PFSK-1 (cell line): ENCODE results near the gene COQ7.

ENCODE experiments used
- FOXP2 ChIP-seq: optimal IDR thresholded peaks from 2 replicates; pipeline ENCODE3; 2011; ENCODE audit warnings: borderline replicate concordance, control low read depth, inconsistent platforms; ENCODE audit not compliant: insufficient read depth; ENCODE audit errors: extremely low read length, extremely low read depth
- POLR2AphosphoS5 ChIP-seq: IDR thresholded peaks from 2 replicates; pipeline ENCODE4 v1.6.1; 2012; ENCODE audit warnings: low read depth, mild to moderate bottlenecking, control low read depth, low read length, moderate library complexity
- REST ChIP-seq, 2 experiments: IDR thresholded peaks; 2 replicates each; pipeline versions ENCODE4 v1.6.1 to v1.8.0; 2011 to 2012; ENCODE audit warnings: low read depth in 2 of 2, low read length in 2 of 2, control low read depth in 1 of 2, inconsistent platforms in 1 of 2, mild to moderate bottlenecking in 1 of 2, moderate library complexity in 1 of 2; ENCODE audit not compliant: insufficient read depth in 1 of 2
- SIN3A ChIP-seq: IDR thresholded peaks from 2 replicates; pipeline ENCODE4 v1.6.1; 2012; ENCODE audit warnings: mild to moderate bottlenecking, low read length, moderate library complexity, borderline replicate concordance; ENCODE audit not compliant: insufficient read depth
- TAF1 ChIP-seq: IDR thresholded peaks from 2 replicates; pipeline ENCODE4 v1.6.1; 2012; ENCODE audit warnings: low read length, control low read depth, borderline replicate concordance; ENCODE audit not compliant: insufficient read depth

COQ7 gene

GRCh38 chr16:19105891-19106624 lies 38.6 kb downstream of the COQ7 start:
- TF ChIP-seq FOXP2 (no peak), POLR2AphosphoS5 (no peak), TAF1 (no peak), SIN3A (no peak), REST (IDR thresholded peaks at IDR 0.05; ENCODE audit: insufficient read depth in 1 of 2, low read depth in 2 of 2, low read length in 2 of 2) (no peak)

- TF ChIP-seq FOXP2 (no peak), SIN3A (no peak), REST (IDR thresholded peaks at IDR 0.05; ENCODE audit: insufficient read depth in 1 of 2, low read depth in 2 of 2, low read length in 2 of 2) (no peak), TAF1 (no peak), POLR2AphosphoS5 (no peak)
Observed at GRCh38 chr16:19106625-19107020, 39.2 kb downstream of the COQ7 start.

- TF ChIP-seq SIN3A (no peak), TAF1 (no peak), POLR2AphosphoS5 (no peak), FOXP2 (no peak), REST (IDR thresholded peaks at IDR 0.05; ENCODE audit: insufficient read depth in 1 of 2, low read depth in 2 of 2, low read length in 2 of 2) (no peak)
Observed at GRCh38 chr16:19108409-19109287, 41.2 kb downstream of the COQ7 start.

- TF ChIP-seq FOXP2 (no peak), REST (IDR thresholded peaks at IDR 0.05; ENCODE audit: insufficient read depth in 1 of 2, low read depth in 2 of 2, low read length in 2 of 2) (no peak), SIN3A (no peak), POLR2AphosphoS5 (no peak), TAF1 (no peak)
Observed at GRCh38 chr16:19109288-19109664, 41.9 kb downstream of the COQ7 start.
